ENCODE measurements around the gene TAF7.
"Not testable (repeated sequence)": the region's sequence is repeated elsewhere in the genome, so short reads cannot be mapped to it uniquely, and the experiment has no call there.

TAF7 gene

DNA sequence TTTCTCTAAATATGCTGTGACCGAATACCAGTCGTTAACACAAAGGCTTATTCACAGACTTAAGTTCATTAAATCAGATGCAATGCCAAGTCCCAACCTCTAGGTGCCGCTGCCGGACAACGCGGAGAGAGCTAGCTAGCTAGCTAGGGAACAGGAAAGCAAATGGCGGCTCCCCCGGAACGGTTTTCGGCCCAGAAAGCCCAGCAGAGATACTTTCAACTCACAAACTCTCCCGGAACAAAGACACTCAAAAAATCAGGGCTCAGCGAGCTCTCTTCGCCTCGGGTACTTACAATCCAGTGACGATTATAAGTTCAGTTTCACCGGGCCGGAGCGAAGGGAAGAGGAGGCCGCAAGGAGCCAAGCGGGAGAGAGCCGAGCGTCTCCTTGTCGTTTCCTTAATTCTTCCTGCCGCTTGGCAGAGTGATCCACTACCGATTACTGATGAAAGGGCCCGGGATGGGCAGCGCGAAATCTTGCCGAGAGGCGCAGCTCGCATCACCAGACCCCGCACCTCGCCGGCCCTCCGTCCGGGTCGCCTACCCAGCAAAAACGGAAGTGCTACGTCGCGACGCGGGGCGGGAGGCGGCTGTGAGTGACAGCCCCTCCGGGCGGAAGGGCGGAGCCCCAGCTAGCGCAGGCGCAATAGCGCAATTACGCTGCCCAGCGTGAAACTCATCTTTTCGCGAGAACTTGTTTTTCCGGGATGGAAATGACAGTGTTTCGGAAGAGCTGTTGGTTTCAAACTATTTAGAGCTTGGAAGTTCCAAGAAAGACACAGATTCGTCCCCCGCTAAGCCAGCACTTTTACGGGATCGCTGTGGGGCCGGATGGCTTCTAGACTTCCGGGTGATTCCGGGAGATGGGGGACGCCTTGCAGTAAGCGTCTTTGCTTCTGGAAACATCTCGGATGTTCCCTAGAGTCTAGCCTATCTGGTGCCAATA is at the start of gene TAF7:
Gene TAF7 (minus strand): TSS at position 560 of the 945 bp plus-strand sequence. CDS start 740 bp downstream, outside the sequence.
- DNase-seq (ENCODE audit: low read depth): peak; percentile 87

DNA sequence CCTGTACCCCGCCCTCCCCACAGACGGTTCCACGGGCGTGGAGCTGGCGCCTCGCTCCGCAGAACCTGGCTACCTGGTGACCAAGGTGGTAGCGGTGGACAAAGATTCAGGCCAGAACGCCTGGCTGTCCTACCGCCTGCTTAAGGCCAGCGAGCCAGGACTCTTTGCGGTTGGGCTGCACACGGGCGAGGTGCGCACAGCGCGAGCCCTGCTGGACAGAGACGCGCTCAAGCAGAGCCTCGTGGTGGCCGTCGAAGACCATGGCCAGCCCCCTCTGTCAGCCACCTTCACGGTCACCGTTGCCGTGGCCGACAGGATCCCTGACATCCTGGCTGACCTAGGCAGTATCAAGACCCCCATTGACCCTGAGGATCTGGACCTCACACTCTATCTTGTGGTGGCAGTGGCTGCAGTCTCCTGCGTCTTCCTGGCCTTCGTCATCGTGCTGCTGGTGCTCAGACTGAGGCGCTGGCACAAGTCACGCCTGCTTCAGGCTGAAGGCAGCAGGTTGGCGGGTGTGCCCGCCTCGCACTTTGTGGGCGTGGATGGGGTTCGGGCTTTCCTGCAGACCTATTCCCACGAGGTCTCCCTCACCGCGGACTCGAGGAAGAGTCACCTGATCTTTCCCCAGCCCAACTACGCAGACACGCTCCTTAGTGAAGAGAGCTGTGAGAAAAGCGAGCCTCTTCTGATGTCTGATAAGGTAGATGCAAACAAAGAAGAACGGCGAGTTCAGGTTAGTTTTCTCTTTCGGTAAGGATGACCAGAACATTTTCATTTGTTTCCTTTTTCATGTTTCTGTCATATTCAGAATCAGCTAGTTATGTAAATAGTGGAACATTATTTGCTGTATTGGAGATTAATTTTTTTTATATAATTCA is 45.7 kb upstream of the TAF7 start:
- DNase-seq (ENCODE audit: low read depth): no peak

GRCh38 chr5:141363952-141364660 is 43.5 kb upstream of the TAF7 start, which contains the start of gene PCDHGA5:
TSS of gene PCDHGA5 (plus strand) at chr5:141364162. CDS start at chr5:141364331, 169 bp downstream.
- no peak for DNase-seq (ENCODE audit: low read depth)

GRCh38 chr5:141362719-141363118 is 42.1 kb upstream of the TAF7 start:
- DNase-seq (ENCODE audit: low read depth): no peak

- no peak for DNase-seq (ENCODE audit: low read depth)
These were observed 40.1 kb upstream of the TAF7 start for GRCh38 chr5:141360685-141361084.

- no peak for DNase-seq (ENCODE audit: low read depth)
These were observed 39.3 kb upstream of the TAF7 start, which contains the start of gene PCDHGB2 for GRCh38 chr5:141359790-141360426. TSS of gene PCDHGB2 (plus strand) at chr5:141359994. CDS start at chr5:141360136, 142 bp downstream.

DNA sequence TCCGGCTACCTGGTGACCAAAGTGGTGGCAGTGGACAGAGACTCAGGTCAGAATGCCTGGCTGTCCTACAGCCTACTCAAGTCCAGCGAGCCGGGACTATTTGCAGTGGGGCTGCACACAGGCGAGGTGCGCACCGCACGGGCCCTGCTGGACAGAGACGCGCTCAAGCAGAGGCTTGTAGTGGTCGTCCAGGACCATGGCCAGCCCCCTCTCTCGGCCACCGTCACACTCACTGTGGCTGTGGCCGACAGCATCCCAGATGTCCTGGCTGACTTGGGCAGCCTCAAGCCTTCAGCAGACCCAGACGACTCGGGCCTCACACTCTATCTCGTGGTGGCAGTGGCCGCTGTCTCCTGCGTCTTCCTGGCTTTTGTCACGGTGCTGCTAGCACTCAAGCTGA is 36.4 kb upstream of the TAF7 start:
- no peak for DNase-seq (ENCODE audit: low read depth)

- DNase-seq (ENCODE audit: low read depth): no peak
These were observed 35.5 kb upstream of the TAF7 start for GRCh38 chr5:141356133-141356532.

- no peak for DNase-seq (ENCODE audit: low read depth)
These were observed 35.1 kb upstream of the TAF7 start for GRCh38 chr5:141355641-141356040.

DNA sequence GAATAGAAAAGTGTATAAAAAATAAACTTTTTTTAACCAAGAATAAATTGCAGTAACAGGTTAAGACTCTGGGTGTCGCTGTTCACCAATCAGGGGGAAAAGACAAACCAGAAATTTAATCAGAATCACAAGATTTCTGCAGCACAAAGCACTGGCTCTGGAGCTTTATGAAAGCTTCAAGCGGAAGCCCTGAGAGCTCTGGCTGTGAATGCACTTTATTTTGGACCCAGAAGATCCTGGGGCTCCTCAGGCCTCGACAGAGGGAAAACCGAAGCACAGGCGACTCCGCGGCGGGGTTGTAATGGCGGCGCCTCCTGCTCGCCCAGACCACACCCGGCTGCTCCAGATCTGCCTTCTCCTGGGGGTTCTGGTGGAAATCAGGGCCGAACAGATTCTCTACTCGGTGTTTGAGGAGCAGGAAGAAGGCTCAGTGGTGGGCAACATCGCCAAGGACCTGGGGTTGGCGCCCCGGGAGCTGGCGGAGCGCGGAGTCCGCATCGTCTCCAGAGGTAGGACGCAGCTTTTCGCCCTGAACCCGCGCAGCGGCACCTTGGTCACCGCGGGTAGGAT is 34.4 kb upstream of the TAF7 start, which contains the start of gene PCDHGA4:
Gene PCDHGA4 (plus strand): TSS at position 122 of the 570 bp plus-strand sequence. CDS start 87 bp downstream, at position 209.
- DNase-seq (ENCODE audit: low read depth): no peak

GRCh38 chr5:141351591-141351990 is 31.0 kb upstream of the TAF7 start:
- DNase-seq (ENCODE audit: low read depth): no peak

- DNase-seq (ENCODE audit: low read depth): peak; percentile 42
These were observed 29.5 kb upstream of the TAF7 start, which contains the start of gene PCDHGB1 for GRCh38 chr5:141349917-141350619. TSS of gene PCDHGB1 (plus strand) at chr5:141350099. CDS start at chr5:141350261, 162 bp downstream.

GRCh38 chr5:141346017-141346416 is 25.4 kb upstream of the TAF7 start:
- not testable (repeated sequence) for DNase-seq (ENCODE audit: low read depth)

DNA sequence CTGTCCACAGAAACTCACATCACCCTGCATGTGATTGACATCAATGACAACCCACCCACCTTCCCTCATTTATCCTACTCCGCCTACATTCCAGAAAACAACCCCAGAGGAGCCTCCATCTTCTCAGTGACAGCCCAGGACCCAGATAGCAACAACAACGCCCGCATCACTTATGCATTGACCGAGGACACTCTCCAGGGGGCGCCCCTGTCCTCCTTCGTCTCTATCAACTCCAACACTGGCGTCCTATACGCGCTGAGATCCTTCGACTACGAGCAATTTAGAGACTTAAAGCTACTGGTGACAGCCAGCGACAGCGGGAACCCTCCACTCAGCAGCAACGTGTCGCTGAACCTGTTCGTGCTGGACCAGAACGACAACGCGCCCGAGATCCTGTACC is 24.7 kb upstream of the TAF7 start:
- DNase-seq (ENCODE audit: low read depth): no peak

- no peak for DNase-seq (ENCODE audit: low read depth)
These were observed 23.4 kb upstream of the TAF7 start for GRCh38 chr5:141343953-141344463.

DNA sequence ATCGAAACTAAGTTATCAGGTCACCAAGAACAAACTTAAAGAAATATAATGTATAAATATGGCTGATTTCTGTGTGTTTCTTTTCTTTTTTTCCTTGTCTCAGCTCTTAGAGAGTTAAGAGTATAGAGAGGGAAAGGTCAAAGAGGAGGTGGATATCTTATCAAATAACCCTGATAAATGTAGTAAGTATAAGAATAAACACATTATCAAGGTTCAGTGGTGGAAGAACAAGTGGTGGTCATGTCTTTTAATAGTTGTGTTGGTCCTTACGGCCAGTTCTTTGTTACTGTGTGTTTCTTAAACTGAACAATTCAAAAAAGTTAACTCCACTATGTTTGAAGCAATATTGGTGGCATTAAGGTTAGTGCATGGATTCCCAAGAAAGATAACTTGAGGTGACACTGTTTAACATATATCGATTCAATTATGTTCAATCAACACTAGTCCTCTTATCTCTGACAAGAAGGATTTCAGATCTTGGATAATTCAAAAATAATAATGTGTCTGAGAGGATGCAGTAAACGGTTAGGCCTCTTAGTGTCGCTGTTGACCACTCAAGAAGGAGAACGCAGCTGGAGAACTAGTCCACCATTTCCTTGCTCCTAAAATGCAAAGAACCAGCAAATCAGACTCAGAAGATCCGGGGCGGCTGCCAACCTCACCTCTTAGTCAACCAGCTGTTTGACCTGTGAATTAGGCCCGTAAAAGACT is 22.8 kb upstream of the TAF7 start, which contains the start of gene PCDHGA3:
Gene PCDHGA3 (plus strand): TSS at position 588 of the 711 bp plus-strand sequence. CDS start 205 bp downstream, outside the sequence.
- DNase-seq (ENCODE audit: low read depth): no peak

DNA sequence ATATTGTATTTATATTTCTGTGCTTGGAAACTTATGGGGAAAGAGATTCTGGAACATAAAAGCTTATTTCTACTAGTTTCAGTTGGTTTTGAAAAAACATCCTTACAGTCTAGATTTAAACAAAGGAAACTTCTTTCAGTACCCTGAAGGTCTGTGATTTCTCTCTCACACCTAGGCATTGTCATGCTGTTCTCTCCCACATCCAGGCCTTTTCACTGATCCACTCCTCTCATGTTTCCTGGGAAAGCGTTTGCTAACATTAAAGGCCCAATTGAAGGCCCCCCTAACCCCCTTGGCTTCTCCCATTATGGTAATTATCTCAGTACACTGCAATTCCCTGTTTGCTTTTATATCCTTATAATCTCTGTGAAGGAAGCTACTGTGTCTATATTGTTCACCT is 22.2 kb upstream of the TAF7 start:
- DNase-seq (ENCODE audit: low read depth): no peak

- not testable (repeated sequence) for DNase-seq (ENCODE audit: low read depth)
These were observed 20.3 kb upstream of the TAF7 start for GRCh38 chr5:141340781-141341354.

All from GM04504 (cell line).